H1 (cell line): ENCODE measurements around the gene KRTAP19-4. TPM values are rescaled to one million over a fixed set of nuclear protein-coding genes. Genes with fewer than 3 reads are reported as not detected.
A peak's percentile ranks its signal among the peaks of the same experiment; 100 is the strongest.

Source experiments
- CTCF ChIA-PET: fragments of 300-600 bp; sonication (Branson Sonifier 250); formaldehyde crosslinking; loops from one replicate; lab custom pipeline; 2021; ENCODE audit not compliant: partially characterized antibody; lab: Charles Lee
- POLR2A ChIA-PET: fragments of 300-600 bp; sonication (Branson Sonifier 250); formaldehyde crosslinking; loops from one replicate; lab custom pipeline; 2021; ENCODE audit warnings: inconsistent platforms; ENCODE audit not compliant: partially characterized antibody; lab: Charles Lee
- DNase-seq, 2 experiments: peaks; one replicate each; pipeline versions ENCODE4 v3.0.0 to v3.0.0-alpha.2; 2010 to 2022; ENCODE audit warnings: low spot score in 2 of 2, low read depth in 1 of 2, mixed read lengths in 1 of 2
- FAIRE-seq: peaks from 2 replicates; lab custom pipeline; 2011; peaks lifted over from hg19 to GRCh38; lab: Jason Lieb, UNC
- H2AFZ ChIP-seq: 2 replicates; pipeline ENCODE4 v1.8.1; 2012; ENCODE audit warnings: low read length, inconsistent platforms
- H2AK5ac ChIP-seq: 2 replicates; pipeline ENCODE4 v1.6.1; 2013; ENCODE audit warnings: low read depth, low read length
- H2BK120ac ChIP-seq: replicated peaks from 2 replicates; pipeline ENCODE3; 2013; ENCODE audit warnings: low read depth, low read length, inconsistent platforms
- H2BK12ac ChIP-seq: 2 replicates; pipeline ENCODE4 v1.6.1; 2013; ENCODE audit warnings: low read depth, low read length
- H2BK15ac ChIP-seq: 2 replicates; pipeline ENCODE4 v1.6.1; 2013; ENCODE audit warnings: low read length
- H2BK20ac ChIP-seq: 2 replicates; pipeline ENCODE4 v1.6.1; 2013; ENCODE audit warnings: low read length
- H2BK5ac ChIP-seq: 2 replicates; pipeline ENCODE4 v1.6.1; 2013; ENCODE audit warnings: low read depth, low read length
- H3K14ac ChIP-seq: 2 replicates; pipeline ENCODE4 v1.6.1; 2013; ENCODE audit warnings: inconsistent platforms; ENCODE audit not compliant: insufficient read length
- H3K18ac ChIP-seq: 2 replicates; pipeline ENCODE4 v1.6.1; 2013; ENCODE audit warnings: low read length; ENCODE audit errors: extremely low read depth
- H3K23ac ChIP-seq: 2 replicates; pipeline ENCODE4 v1.6.1; 2013; ENCODE audit warnings: inconsistent platforms; ENCODE audit not compliant: insufficient read length
- H3K23me2 ChIP-seq: 2 replicates; pipeline ENCODE4 v1.6.1; 2013; ENCODE audit warnings: low read depth, low read length
- H3K27ac ChIP-seq: 2 replicates; pipeline ENCODE4 v1.6.1; 2011; ENCODE audit warnings: low read depth, low read length, inconsistent platforms
- H3K27me3 ChIP-seq, 4 experiments: replicated peaks in 1 of 4; 1 replicate in 1 of 4; 2 replicates in 3 of 4; pipeline versions ENCODE4 v1.6.1 to v1.8.1; 2011 to 2013; ENCODE audit warnings: low read length in 3 of 4, mild to moderate bottlenecking in 3 of 4, inconsistent platforms in 2 of 4, mixed read lengths in 2 of 4, moderate library complexity in 1 of 4; ENCODE audit not compliant: control insufficient read depth in 3 of 4, insufficient read depth in 3 of 4; ENCODE audit errors: extremely low read depth in 1 of 4
- H3K36me3 ChIP-seq, 4 experiments: 2 replicates each; pipeline versions ENCODE4 v1.6.1 to v1.8.1; 2011 to 2013; ENCODE audit warnings: mild to moderate bottlenecking in 4 of 4, low read length in 3 of 4, moderate library complexity in 2 of 4, control low read depth in 1 of 4, inconsistent platforms in 1 of 4; ENCODE audit not compliant: insufficient read depth in 4 of 4, control insufficient read depth in 2 of 4
- H3K4ac ChIP-seq: replicated peaks from 2 replicates; pipeline ENCODE3; 2013; ENCODE audit warnings: low read length, low read depth, mixed read lengths, inconsistent platforms; ENCODE audit not compliant: insufficient read length
- H3K4me1 ChIP-seq, 4 experiments: replicated peaks in 1 of 4; 1 replicate in 1 of 4; 2 replicates in 3 of 4; pipeline versions ENCODE4 v1.6.1 to v1.8.1; 2011 to 2013; ENCODE audit warnings: low read length in 3 of 4, inconsistent platforms in 2 of 4, mixed read lengths in 1 of 4; ENCODE audit not compliant: insufficient read depth in 4 of 4, control insufficient read depth in 3 of 4
- H3K4me2 ChIP-seq, 2 experiments: 2 replicates each; pipeline versions ENCODE4 v1.6.1 to v1.8.1; 2011 to 2013; ENCODE audit warnings: low read depth in 2 of 2, low read length in 2 of 2, control low read depth in 1 of 2, inconsistent platforms in 1 of 2, mild to moderate bottlenecking in 1 of 2; ENCODE audit not compliant: insufficient read depth in 1 of 2
- H3K4me3 ChIP-seq, 4 experiments: fragments of 200-600, 300-600 bp in 1 of 4; sonication (generic), shearing (Covaris generic), sonication (Bioruptor Twin) in 1 of 4; 2 replicates each; pipeline versions ENCODE4 v1.5.1 to v1.8.1; 2011 to 2016; ENCODE audit warnings: low read length in 4 of 4, low read depth in 3 of 4, control low read depth in 2 of 4, inconsistent platforms in 2 of 4, mild to moderate bottlenecking in 2 of 4, mixed read lengths in 1 of 4, moderate library complexity in 1 of 4; ENCODE audit not compliant: insufficient read depth in 2 of 4; ENCODE audit errors: extremely low read depth in 1 of 4
- H3K56ac ChIP-seq: replicated peaks from 2 replicates; pipeline ENCODE3; 2013; ENCODE audit warnings: low read depth, mild to moderate bottlenecking, mixed read lengths, low read length, inconsistent platforms; ENCODE audit not compliant: insufficient read length
- H3K79me1 ChIP-seq: 2 replicates; pipeline ENCODE4 v1.6.1; 2013; ENCODE audit warnings: low read depth, low read length, control low read depth
- H3K79me2 ChIP-seq, 2 experiments: 2 replicates each; pipeline versions ENCODE4 v1.6.1 to v1.8.1; 2012 to 2013; ENCODE audit warnings: low read length in 2 of 2, mild to moderate bottlenecking in 2 of 2, inconsistent platforms in 1 of 2; ENCODE audit not compliant: insufficient read depth in 2 of 2, control insufficient read depth in 1 of 2
- H3K9ac ChIP-seq, 4 experiments: replicated peaks in 1 of 4; 1 replicate in 1 of 4; 2 replicates in 3 of 4; pipeline versions ENCODE4 v1.6.1 to v1.8.1; 2011 to 2013; ENCODE audit warnings: low read depth in 3 of 4, low read length in 3 of 4, control low read depth in 2 of 4, mild to moderate bottlenecking in 2 of 4, moderate library complexity in 2 of 4, inconsistent platforms in 1 of 4; ENCODE audit errors: extremely low read depth in 1 of 4
- H3K9me3 ChIP-seq, 2 experiments: 2 replicates each; pipeline versions ENCODE4 v1.6.1 to v1.8.1; 2012 to 2013; ENCODE audit warnings: mild to moderate bottlenecking in 2 of 2, moderate library complexity in 2 of 2, control low read depth in 1 of 2, inconsistent platforms in 1 of 2, low read depth in 1 of 2, low read length in 1 of 2, mixed read lengths in 1 of 2; ENCODE audit not compliant: insufficient read depth in 2 of 2
- H4K20me1 ChIP-seq, 2 experiments: replicated peaks in 1 of 2; 2 replicates each; pipeline versions ENCODE3 to v1.8.1; 2011 to 2013; ENCODE audit warnings: inconsistent platforms in 2 of 2, low read length in 2 of 2, mild to moderate bottlenecking in 1 of 2; ENCODE audit not compliant: insufficient read depth in 2 of 2, control insufficient read depth in 1 of 2
- H4K5ac ChIP-seq: 2 replicates; pipeline ENCODE4 v1.6.1; 2013; ENCODE audit warnings: low read length, low read depth, mixed read lengths, inconsistent platforms; ENCODE audit not compliant: insufficient read length
- H4K8ac ChIP-seq: 2 replicates; pipeline ENCODE4 v1.8.0; 2013; ENCODE audit warnings: mild to moderate bottlenecking, moderate library complexity, low read length, inconsistent platforms; ENCODE audit not compliant: insufficient read depth; ENCODE audit errors: extremely low read depth
- H4K91ac ChIP-seq: replicated peaks from 2 replicates; pipeline ENCODE3; 2013; ENCODE audit warnings: low read length, mixed read lengths, inconsistent platforms; ENCODE audit not compliant: insufficient read length
- CBX8 ChIP-seq: fragments of 300-800, 300-1000 bp; sonication (generic); IDR thresholded peaks from 2 replicates; pipeline ENCODE4 v1.7.1; 2016; ENCODE audit warnings: low read depth, low read length, borderline replicate concordance
- WGBS, 2 experiments: shearing (Covaris generic) in 1 of 2; methylation state at CpG; one replicate each; pipeline versions ENCODE4 v1.1.6 to v1.1.7; 2013 to 2015; ENCODE audit warnings: low lambda C conversion rate in 2 of 2, mixed read lengths in 2 of 2, inconsistent platforms in 1 of 2, low coverage in 1 of 2, missing lambda C conversion rate in 1 of 2; ENCODE audit not compliant: insufficient replicate concordance in 2 of 2, insufficient coverage in 1 of 2, insufficient read length in 1 of 2; ENCODE audit errors: extremely low coverage in 1 of 2, missing lambda C conversion rate in 1 of 2; 5-methylcytosine and 5-hydroxymethylcytosine counted together
- polyA plus RNA-seq, 7 experiments: library from polyadenylated mRNA; depleted of rRNA in 3 of 7; stranded (reverse) in 5 of 7; unstranded in 2 of 7; fragments of >200 nt in 5 of 7; fragments of 200-250 nt in 2 of 7; gene quantifications; 1 replicate in 5 of 7; 2 replicates in 1 of 7; 4 replicates in 1 of 7; pipeline versions ENCODE4 v1.2.1 to v1.2.3, GENCODE V29; 2011 to 2013; ENCODE audit warnings: missing spikeins in 2 of 7, mixed read lengths in 2 of 7
- total RNA-seq: library from RNA; stranded (reverse); fragmentation: NEBNext Ultra II Directional; extraction: Animal tissue kit (Norgen Biotek cat#: 25700); gene quantifications from 2 replicates; pipeline ENCODE4 v1.2.1, GENCODE V29; 2021

Gene KRTAP19-4
- total and polyA plus RNA-seq, 2 of the 8 experiments (the other 6 are each of a cell fraction or from before 2014, with no cell fraction given) = not detected

- Histone ChIP-seq H3K4ac (no peak overlapping the region), H3K4me2 (no peak overlapping the region), H4K20me1 (no peaks in the 10 kb centered on the region), H3K9ac (no peak overlapping the region), H2BK20ac (no peak overlapping the region), H4K8ac (no peak overlapping the region), H2BK15ac (no peak overlapping the region), H3K14ac (no peak overlapping the region), H2AFZ (0 out of 2 replicates have a peak overlapping the region, but pooled peaks have one; percentile 72), H3K27me3 (no peaks in the 10 kb centered on the region), H3K4me3 (no peak overlapping the region), H3K23ac (no peak overlapping the region), H3K36me3 (no peaks in the 10 kb centered on the region), H3K79me2 (no peaks in the 10 kb centered on the region), H4K5ac (no peak overlapping the region), H3K27ac (no peak overlapping the region), H3K56ac (no peak overlapping the region), H3K18ac (no peak overlapping the region), H2BK5ac (no peak overlapping the region), H3K9me3 (no peaks in the 10 kb centered on the region), H4K91ac (no peak overlapping the region), H2BK120ac (peak overlapping the region; percentile 72), H2BK12ac (no peak overlapping the region), H3K4me1 (no peaks in the 10 kb centered on the region), H3K23me2 (no peaks in the 10 kb centered on the region), H2AK5ac (no peak overlapping the region), H3K79me1 (no peaks in the 10 kb centered on the region)
- DNase-seq (no peak), FAIRE-seq (no peak)
- CTCF ChIA-PET = no interaction called here
- TF ChIP-seq CBX8 = no peak
- POLR2A ChIA-PET = no interaction called here
- 65% methylated on average over 3 of the region's 3 CpGs; no CpG with 5 or more reads in 1 of the 2 experiments for WGBS, 2 experiments
Measured at GRCh38 chr21:30478004-30478403, 19.0 kb downstream of the KRTAP19-4 start.
